BLaER1 (cell line): ENCODE results near the gene RSRC1.
"Not testable (repeated sequence)": the region's sequence is repeated elsewhere in the genome, so short reads cannot be mapped to it uniquely, and the experiment has no call there.

ENCODE experiments used
- H3K27ac ChIP-seq: shearing (Covaris generic); formaldehyde crosslinking; 2 replicates; pipeline ENCODE4 v1.8.1; 2022
- H3K27me3 ChIP-seq: shearing (Covaris generic); formaldehyde crosslinking; 2 replicates; pipeline ENCODE4 v1.8.1; 2022
- H3K36me3 ChIP-seq: shearing (Covaris generic); formaldehyde crosslinking; 2 replicates; pipeline ENCODE4 v1.8.1; 2022
- H3K4me1 ChIP-seq: shearing (Covaris generic); formaldehyde crosslinking; 2 replicates; pipeline ENCODE4 v1.8.1; 2022
- H3K4me2 ChIP-seq: shearing (Covaris generic); formaldehyde crosslinking; 2 replicates; pipeline ENCODE4 v1.8.1; 2022
- H3K4me3 ChIP-seq: shearing (Covaris generic); formaldehyde crosslinking; 2 replicates; pipeline ENCODE4 v1.8.1; 2022
- H3K9ac ChIP-seq: shearing (Covaris generic); formaldehyde crosslinking; 2 replicates; pipeline ENCODE4 v1.8.1; 2022
- H3K9me3 ChIP-seq: shearing (Covaris generic); formaldehyde crosslinking; 2 replicates; pipeline ENCODE4 v1.8.1; 2022
- H4K20me1 ChIP-seq: shearing (Covaris generic); formaldehyde crosslinking; 2 replicates; pipeline ENCODE4 v1.8.1; 2022
- Cebpa-rat ChIP-seq: shearing (Covaris generic); IDR thresholded peaks from 2 replicates; pipeline ENCODE4 v1.8.1; 2022

Gene RSRC1

GRCh38 chr3:158339638-158340037 lies 229.7 kb downstream of the RSRC1 start:
- Histone ChIP-seq H3K27ac (peak overlapping the region; percentile 20; the same call in 1 of the 2 replicates), H3K4me2 (peak overlapping the region; percentile 12)
- TF ChIP-seq Cebpa-rat, result no peak

GRCh38 chr3:158340951-158341350 lies 231.1 kb downstream of the RSRC1 start:
- H3K4me3 ChIP-seq, H3K4me2 ChIP-seq, H3K9ac ChIP-seq, H3K27ac ChIP-seq, H4K20me1 ChIP-seq, H3K27me3 ChIP-seq: not testable (repeated sequence)
- peaks cover 11% of the 10 kb centered on the region for H3K4me1 ChIP-seq
- H3K36me3 ChIP-seq, result peaks cover 39% of the 10 kb centered on the region
- H3K9me3 ChIP-seq, result peaks cover 32% of the 10 kb centered on the region

More at GRCh38 chr3:158339638-158340037, 229.7 kb downstream of the RSRC1 start:
- peaks cover 32% of the 10 kb centered on the region for H3K9me3 ChIP-seq
- no peaks in the 10 kb centered on the region for H4K20me1 ChIP-seq
- no peak overlapping the region for H3K9ac ChIP-seq
- peaks cover 11% of the 10 kb centered on the region for H3K4me1 ChIP-seq
- no peaks in the 10 kb centered on the region for H3K27me3 ChIP-seq
- H3K36me3 ChIP-seq, result peaks cover 42% of the 10 kb centered on the region
- H3K4me3 ChIP-seq, result no peak overlapping the region

- H3K9me3 ChIP-seq, result peaks cover 2% of the 10 kb centered on the region; the same call in 1 of the 2 replicates
- peaks cover 17% of the 10 kb centered on the region for H3K4me1 ChIP-seq
- no peak overlapping the region for H3K9ac ChIP-seq
- no peaks in the 10 kb centered on the region for H4K20me1 ChIP-seq
- no peak overlapping the region for H3K4me3 ChIP-seq
- 0 out of 2 replicates have a peak, but pooled peaks cover 2% of the 10 kb centered on the region for H3K36me3 ChIP-seq
- TF ChIP-seq Cebpa-rat, result no peak
- H3K27me3 ChIP-seq, result no peaks in the 10 kb centered on the region
- H3K27ac ChIP-seq, result no peak overlapping the region
- H3K4me2 ChIP-seq, result no peak overlapping the region
These were observed 238.1 kb downstream of the RSRC1 start for GRCh38 chr3:158347966-158348365.

- Histone ChIP-seq H3K4me1 (peaks cover 45% of the 10 kb centered on the region), H3K9ac (no peak overlapping the region)
- TF ChIP-seq Cebpa-rat, result no peak
These were observed 241.1 kb downstream of the RSRC1 start for GRCh38 chr3:158350971-158351370.

GRCh38 chr3:158352551-158352950 lies 242.7 kb downstream of the RSRC1 start:
- Histone ChIP-seq H3K27ac (peak overlapping the region; percentile 90), H3K4me2 (peak overlapping the region; percentile 54), H3K9ac (no peak overlapping the region; the same call in 1 of the 2 replicates)

More at GRCh38 chr3:158350971-158351370, 241.1 kb downstream of the RSRC1 start:
- H3K27me3 ChIP-seq, result no peaks in the 10 kb centered on the region
- no peak overlapping the region for H3K4me2 ChIP-seq
- H3K9me3 ChIP-seq, result no peaks in the 10 kb centered on the region
- H3K4me3 ChIP-seq, result no peak overlapping the region
- no peaks in the 10 kb centered on the region for H4K20me1 ChIP-seq
- H3K27ac ChIP-seq, result peak overlapping the region; percentile 63
- H3K36me3 ChIP-seq, result no peaks in the 10 kb centered on the region

GRCh38 chr3:158354713-158355112 lies 244.8 kb downstream of the RSRC1 start:
- Histone ChIP-seq H4K20me1 (no peaks in the 10 kb centered on the region), H3K36me3 (peaks cover 9% of the 10 kb centered on the region), H3K4me2 (no peak overlapping the region), H3K27ac (peak overlapping the region; percentile 90), H3K4me1 (peaks cover 61% of the 10 kb centered on the region), H3K4me3 (no peak overlapping the region), H3K27me3 (no peaks in the 10 kb centered on the region), H3K9me3 (peaks cover 6% of the 10 kb centered on the region), H3K9ac (no peak overlapping the region)
- TF ChIP-seq Cebpa-rat, result no peak

More at GRCh38 chr3:158352551-158352950, 242.7 kb downstream of the RSRC1 start:
- H3K4me1 ChIP-seq, result peaks cover 59% of the 10 kb centered on the region
- peak; percentile 80 for TF ChIP-seq Cebpa-rat
- H3K27me3 ChIP-seq, result no peaks in the 10 kb centered on the region
- H3K36me3 ChIP-seq, result 0 out of 2 replicates have a peak, but pooled peaks cover 2% of the 10 kb centered on the region
- H3K9me3 ChIP-seq, result no peaks in the 10 kb centered on the region
- H4K20me1 ChIP-seq, result no peaks in the 10 kb centered on the region
- no peak overlapping the region for H3K4me3 ChIP-seq

GRCh38 chr3:158355623-158356588 lies 246.0 kb downstream of the RSRC1 start:
- Histone ChIP-seq H4K20me1 (no peaks in the 10 kb centered on the region), H3K9ac (no peak overlapping the region), H3K4me2 (peak overlapping the region; percentile 57), H3K27ac (peak overlapping the region; percentile 90), H3K27me3 (no peaks in the 10 kb centered on the region), H3K4me1 (peaks cover 58% of the 10 kb centered on the region), H3K4me3 (no peak overlapping the region), H3K9me3 (peaks cover 18% of the 10 kb centered on the region), H3K36me3 (peaks cover 21% of the 10 kb centered on the region)
- no peak for TF ChIP-seq Cebpa-rat

GRCh38 chr3:158359339-158359738 lies 249.4 kb downstream of the RSRC1 start:
- Histone ChIP-seq H4K20me1 (no peaks in the 10 kb centered on the region), H3K27ac (peak overlapping the region; percentile 28), H3K4me1 (peaks cover 30% of the 10 kb centered on the region), H3K4me3 (0 out of 2 replicates have a peak overlapping the region, but pooled peaks have one; percentile 38), H3K4me2 (no peak overlapping the region), H3K36me3 (peaks cover 27% of the 10 kb centered on the region), H3K9ac (no peak overlapping the region), H3K27me3 (no peaks in the 10 kb centered on the region), H3K9me3 (peaks cover 26% of the 10 kb centered on the region)
- no peak for TF ChIP-seq Cebpa-rat

- Histone ChIP-seq H3K27me3 (no peaks in the 10 kb centered on the region), H4K20me1 (no peaks in the 10 kb centered on the region), H3K9ac (no peak overlapping the region), H3K4me2 (no peak overlapping the region), H3K27ac (0 out of 2 replicates have a peak overlapping the region, but pooled peaks have one; percentile 28), H3K4me1 (peaks cover 16% of the 10 kb centered on the region), H3K9me3 (peaks cover 27% of the 10 kb centered on the region), H3K36me3 (peaks cover 27% of the 10 kb centered on the region), H3K4me3 (no peak overlapping the region)
- no peak for TF ChIP-seq Cebpa-rat
These were observed 251.0 kb downstream of the RSRC1 start for GRCh38 chr3:158360756-158361448.
